BE2C (cell line): ENCODE results near the gene SSBP3.

Experiments
- DNase-seq: peaks from one replicate; pipeline ENCODE4 v3.0.0-alpha.2; 2020
- H3K27me3 ChIP-seq: fragments of 250-450 bp; sonication (Bioruptor Pico); 2 replicates; pipeline ENCODE4 v1.5.1; 2020; ENCODE audit warnings: mild to moderate bottlenecking
- H3K36me3 ChIP-seq: fragments of 250-450 bp; sonication (Bioruptor Pico); 2 replicates; pipeline ENCODE4 v1.5.1; 2020; ENCODE audit warnings: mild to moderate bottlenecking
- H3K4me1 ChIP-seq: fragments of 250-450 bp; sonication (Bioruptor Pico); 2 replicates; pipeline ENCODE4 v1.5.1; 2020
- H3K4me3 ChIP-seq: 2 replicates; pipeline ENCODE4 v1.5.1; 2011; ENCODE audit warnings: low read depth, low read length
- H3K9me3 ChIP-seq: fragments of 250-450 bp; sonication (Bioruptor Pico); 2 replicates; pipeline ENCODE4 v1.5.1; 2020
- TF ChIP-seq, protein P1 (sequence below): IDR thresholded peaks from 2 replicates; pipeline ENCODE4 v1.5.1; 2012; ENCODE audit warnings: mild to moderate bottlenecking, low read depth, low read length

SSBP3 gene

DNA sequence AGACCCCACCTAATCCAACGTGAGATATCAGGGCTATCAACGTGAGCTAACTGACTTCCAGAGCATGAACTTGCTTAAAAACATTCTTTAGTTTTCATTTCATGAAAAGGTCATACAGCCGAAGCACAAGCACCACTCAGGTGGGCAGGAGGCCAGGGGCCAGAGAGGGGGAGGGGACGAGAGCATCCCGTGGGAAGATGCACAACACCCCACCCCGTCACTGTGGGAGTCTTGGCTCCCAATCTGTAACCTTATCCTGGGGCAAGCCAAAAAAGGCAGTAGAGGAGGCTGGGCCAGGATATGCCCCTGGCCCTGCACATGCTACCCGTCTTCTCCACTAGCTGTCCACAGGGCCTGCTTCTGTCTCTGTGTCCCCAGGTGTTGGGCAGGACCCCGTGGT, 31.4 kb downstream of the SSBP3 start:
- Histone ChIP-seq H3K9me3 (no peaks in the 10 kb centered on the region), H3K4me3 (no peak overlapping the region), H3K4me1 (peaks cover 2% of the 10 kb centered on the region), H3K27me3 (no peaks in the 10 kb centered on the region), H3K36me3 (peaks cover 6% of the 10 kb centered on the region; the same call in 1 of the 2 replicates)
- TF ChIP-seq, protein P1, sequence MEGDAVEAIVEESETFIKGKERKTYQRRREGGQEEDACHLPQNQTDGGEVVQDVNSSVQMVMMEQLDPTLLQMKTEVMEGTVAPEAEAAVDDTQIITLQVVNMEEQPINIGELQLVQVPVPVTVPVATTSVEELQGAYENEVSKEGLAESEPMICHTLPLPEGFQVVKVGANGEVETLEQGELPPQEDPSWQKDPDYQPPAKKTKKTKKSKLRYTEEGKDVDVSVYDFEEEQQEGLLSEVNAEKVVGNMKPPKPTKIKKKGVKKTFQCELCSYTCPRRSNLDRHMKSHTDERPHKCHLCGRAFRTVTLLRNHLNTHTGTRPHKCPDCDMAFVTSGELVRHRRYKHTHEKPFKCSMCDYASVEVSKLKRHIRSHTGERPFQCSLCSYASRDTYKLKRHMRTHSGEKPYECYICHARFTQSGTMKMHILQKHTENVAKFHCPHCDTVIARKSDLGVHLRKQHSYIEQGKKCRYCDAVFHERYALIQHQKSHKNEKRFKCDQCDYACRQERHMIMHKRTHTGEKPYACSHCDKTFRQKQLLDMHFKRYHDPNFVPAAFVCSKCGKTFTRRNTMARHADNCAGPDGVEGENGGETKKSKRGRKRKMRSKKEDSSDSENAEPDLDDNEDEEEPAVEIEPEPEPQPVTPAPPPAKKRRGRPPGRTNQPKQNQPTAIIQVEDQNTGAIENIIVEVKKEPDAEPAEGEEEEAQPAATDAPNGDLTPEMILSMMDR, result no peak
- no peak for DNase-seq

- H3K36me3 ChIP-seq, result no peaks in the 10 kb centered on the region; the same call in 1 of the 2 replicates
- no peaks in the 10 kb centered on the region for H3K9me3 ChIP-seq
- no peaks in the 10 kb centered on the region for H3K27me3 ChIP-seq
- TF ChIP-seq, protein P1, result no peak
- peaks cover 2% of the 10 kb centered on the region for H3K4me1 ChIP-seq
- no peak overlapping the region for H3K4me3 ChIP-seq
- DNase-seq, result no peak
These were observed 33.2 kb downstream of the SSBP3 start for GRCh38 chr1:54372978-54373377.

DNA sequence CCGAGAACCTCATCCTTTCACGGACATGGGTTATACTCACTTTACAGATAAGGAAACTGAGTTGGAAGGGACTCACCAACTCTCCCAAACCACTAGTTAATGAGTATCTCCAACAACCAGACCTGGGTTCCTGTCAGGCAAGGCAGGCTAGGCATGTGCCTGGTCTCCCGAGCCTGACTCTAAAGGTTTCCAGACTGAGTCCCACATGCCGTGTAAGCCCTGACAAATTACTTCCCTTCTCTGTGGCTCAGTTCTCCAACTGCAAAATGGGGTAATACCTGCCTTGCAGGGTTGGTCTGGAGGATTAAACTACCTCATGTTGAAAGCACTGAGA, 34.3 kb downstream of the SSBP3 start:
- H3K4me3 ChIP-seq, result no peak overlapping the region
- H3K27me3 ChIP-seq, result no peaks in the 10 kb centered on the region
- no peak for DNase-seq
- no peaks in the 10 kb centered on the region; the same call in none of the 2 replicates for H3K36me3 ChIP-seq
- no peaks in the 10 kb centered on the region for H3K9me3 ChIP-seq
- TF ChIP-seq, protein P1, result no peak
- H3K4me1 ChIP-seq, result peaks cover under 1% of the 10 kb centered on the region

DNA sequence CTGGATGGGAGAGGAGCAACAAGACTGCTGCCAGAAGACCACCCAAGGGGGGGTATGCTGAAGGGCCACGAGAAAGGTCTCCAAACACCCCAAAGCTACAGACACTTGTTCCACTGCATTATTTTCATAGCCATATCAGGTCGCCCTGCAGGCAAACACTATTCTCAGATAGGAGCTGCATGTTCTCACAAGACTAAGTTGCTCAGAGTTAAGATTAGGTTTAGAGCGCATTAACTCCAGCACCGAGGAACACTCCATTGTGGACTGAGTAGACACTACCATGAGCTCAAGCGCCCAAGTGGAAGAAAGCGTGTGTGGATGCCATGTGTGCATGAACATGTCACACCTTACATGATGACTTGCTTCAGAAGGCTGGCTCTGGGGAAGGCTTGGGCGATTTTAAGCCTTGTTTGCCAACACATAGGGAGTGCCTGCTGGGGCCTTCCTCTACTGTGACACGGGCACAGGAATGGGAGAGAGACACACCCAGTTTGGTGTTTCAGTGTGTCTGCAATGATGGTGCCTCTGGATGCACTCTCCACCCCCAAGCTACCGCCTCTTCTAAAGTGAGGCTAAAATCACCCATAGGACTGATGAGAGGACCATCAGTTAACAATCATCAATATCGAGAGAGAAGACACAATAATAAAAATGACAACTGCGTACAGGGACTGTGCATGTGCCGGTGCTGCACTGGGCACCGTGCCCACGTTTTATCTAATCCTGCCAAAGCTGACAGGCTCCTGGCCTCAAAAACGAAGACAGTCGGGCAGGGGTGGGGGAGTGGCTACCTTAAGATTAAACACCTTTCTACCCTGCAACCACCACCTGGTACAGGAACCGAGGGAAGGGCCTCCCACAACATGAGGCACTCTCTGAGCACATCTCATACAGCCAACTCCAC, 34.9 kb downstream of the SSBP3 start:
- TF ChIP-seq, protein P1, result no peak
- Histone ChIP-seq H3K4me3 (no peak overlapping the region), H3K36me3 (no peaks in the 10 kb centered on the region; the same call in none of the 2 replicates), H3K4me1 (peaks cover 2% of the 10 kb centered on the region), H3K9me3 (no peaks in the 10 kb centered on the region), H3K27me3 (no peaks in the 10 kb centered on the region)
- no peak for DNase-seq

DNA sequence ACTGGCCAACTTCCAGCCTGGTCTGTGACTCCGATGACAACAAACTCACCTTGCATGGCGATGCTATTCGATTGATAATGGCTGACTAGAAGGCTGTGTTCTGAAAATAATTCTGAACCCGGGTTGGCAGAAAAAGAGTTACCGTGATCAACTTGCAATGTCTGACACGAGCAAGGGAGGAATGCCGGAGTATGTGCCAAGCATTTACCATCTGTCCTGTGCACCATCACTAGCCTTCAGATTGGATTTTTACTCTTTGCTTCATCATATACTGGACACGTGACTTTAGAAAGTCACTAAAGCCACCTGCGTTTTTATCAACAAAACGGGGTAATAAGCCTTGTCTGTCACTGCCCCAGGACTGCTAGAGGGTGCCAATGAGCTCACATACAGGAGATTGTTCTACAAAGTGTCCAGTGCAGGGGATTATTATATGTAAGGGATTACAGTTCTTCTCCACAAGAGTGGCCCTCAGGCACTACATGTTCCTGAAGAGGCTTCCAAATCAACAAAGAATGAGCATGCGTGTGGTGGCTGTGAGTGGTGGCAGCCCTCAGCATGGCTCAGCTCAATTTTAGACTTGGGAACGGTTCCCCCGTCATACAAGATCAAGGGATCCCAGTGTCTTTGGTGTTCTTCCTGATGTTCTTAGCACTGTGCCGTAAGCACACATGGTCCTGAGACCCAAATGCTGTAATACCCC, 35.8 kb downstream of the SSBP3 start:
- no peaks in the 10 kb centered on the region for H3K9me3 ChIP-seq
- peaks cover 2% of the 10 kb centered on the region for H3K4me1 ChIP-seq

More for the DNA sequence above, 35.8 kb downstream of the SSBP3 start:
- Histone ChIP-seq H3K4me3 (no peak overlapping the region), H3K27me3 (no peaks in the 10 kb centered on the region), H3K36me3 (no peaks in the 10 kb centered on the region; the same call in none of the 2 replicates)
- no peak for DNase-seq
- TF ChIP-seq, protein P1, result no peak
